Fibroblast of villous mesenchyme (primary cell): ENCODE results near the gene PIK3R2. TPM values are rescaled to one million over a fixed set of nuclear protein-coding genes. Genes with fewer than 3 reads are reported as not detected.

ENCODE experiments used
- DNase-seq: peaks from one replicate; pipeline ENCODE4 v3.0.0-alpha.2; 2010; ENCODE audit warnings: low read depth
- H3K4me3 ChIP-seq: 2 replicates; pipeline ENCODE4 v1.5.1; 2011; ENCODE audit warnings: low read depth, mild to moderate bottlenecking, low read length
- CTCF ChIP-seq: IDR thresholded peaks from 2 replicates; pipeline ENCODE4 v1.5.1; 2012; ENCODE audit warnings: low read depth, mild to moderate bottlenecking, low read length; ENCODE audit not compliant: insufficient read depth
- total RNA-seq: library from RNA; depleted of rRNA; stranded (reverse); fragments of >200 nt; gene quantifications from 2 replicates; pipeline ENCODE4 v1.2.3, GENCODE V29; 2012

PIK3R2 gene
- total RNA-seq, 1 donor = 30.7 TPM

GRCh38 chr19:18135712-18136584 lies 17.0 kb upstream of the PIK3R2 start:
- DNase-seq = no peak
- H3K4me3 ChIP-seq = no peak overlapping the region
- TF ChIP-seq CTCF = no peak

- no peak for TF ChIP-seq CTCF
- no peak overlapping the region for H3K4me3 ChIP-seq
- DNase-seq = no peak
Measured at GRCh38 chr19:18137242-18137641, 15.7 kb upstream of the PIK3R2 start.

- no peak overlapping the region for H3K4me3 ChIP-seq
- no peak for TF ChIP-seq CTCF
- DNase-seq = no peak
Measured at GRCh38 chr19:18137657-18138339, 15.2 kb upstream of the PIK3R2 start.

GRCh38 chr19:18140473-18140872 lies 12.5 kb upstream of the PIK3R2 start:
- DNase-seq = no peak
- no peak for TF ChIP-seq CTCF
- H3K4me3 ChIP-seq = no peak overlapping the region

GRCh38 chr19:18141031-18141430 lies 11.9 kb upstream of the PIK3R2 start:
- no peak overlapping the region for H3K4me3 ChIP-seq
- TF ChIP-seq CTCF = no peak
- no peak for DNase-seq

- H3K4me3 ChIP-seq = no peak overlapping the region
- no peak for DNase-seq
- no peak for TF ChIP-seq CTCF
Measured at GRCh38 chr19:18143902-18144301, 9.1 kb upstream of the PIK3R2 start.
